Prostate gland (tissue), 2 donors: ENCODE measurements around the gene OR6K6. TPM values are rescaled to one million over a fixed set of nuclear protein-coding genes. Genes with fewer than 3 reads are reported as not detected.

Experiments
- DNase-seq: peaks from one replicate; pipeline ENCODE4 v3.0.0-alpha.2; 2019; ENCODE audit warnings: low spot score
- H3K27ac ChIP-seq, 2 donors: fragments of 200-600 bp; sonication (generic); 2 replicates each; pipeline ENCODE4 v1.5.1; 2017 to 2019
- H3K27me3 ChIP-seq: fragments of 200-600 bp; sonication (generic); replicated peaks from 2 replicates; pipeline ENCODE4 v1.5.1; 2019; ENCODE audit not compliant: insufficient read depth
- H3K36me3 ChIP-seq, 2 donors: fragments of 200-600 bp; sonication (generic); 1 replicate in 1 of 2; 2 replicates in 1 of 2; pipeline versions ENCODE4 v1.5.1 to v1.8.1; 2017 to 2019
- H3K4me1 ChIP-seq: fragments of 200-600 bp; sonication (generic); replicated peaks from 2 replicates; pipeline ENCODE4 v1.5.1; 2019
- H3K4me3 ChIP-seq, 2 donors: fragments of 200-600 bp; sonication (generic); 2 replicates each; pipeline ENCODE4 v1.5.1; 2017 to 2019
- H3K9me3 ChIP-seq: fragments of 200-600 bp; sonication (generic); 2 replicates; pipeline ENCODE4 v1.5.1; 2017
- POLR2A ChIP-seq: fragments of 450-650 bp; IDR thresholded peaks from one replicate; pipeline ENCODE4 v1.6.1; 2016; ENCODE audit warnings: antibody characterized with exemption, mild to moderate bottlenecking
- POLR2AphosphoS5 ChIP-seq: sonication (generic); formaldehyde crosslinking; IDR thresholded peaks from one replicate; pipeline ENCODE4 v1.6.1; 2017; ENCODE audit warnings: antibody characterized with exemption
- WGBS: methylation state at CpG from one replicate; pipeline ENCODE4 v1.1.5; 2018; 5-methylcytosine and 5-hydroxymethylcytosine counted together
- intact Hi-C: fragments of 100-400 bp; cut with DNase I; formaldehyde crosslinking; loops from one replicate; pipeline ENCODE4 v1.14.2; 2022
- total RNA-seq, 2 donors: library from RNA; depleted of rRNA; stranded (reverse); fragments of >200 nt; gene quantifications; one replicate each; pipeline ENCODE4 v1.1.0, GENCODE V29; 2016
- TF ChIP-seq, protein P1 (sequence below), 4 experiments: fragments of 200-600 bp in 2 of 4; fragments of 450-650 bp in 2 of 4; sonication (generic) in 2 of 4; IDR thresholded peaks; 1 replicate in 3 of 4; 2 replicates in 1 of 4; pipeline ENCODE4 v1.5.1; 2016 to 2019; ENCODE audit warnings: antibody characterized with exemption in 4 of 4, mild to moderate bottlenecking in 2 of 4, moderate library complexity in 2 of 4

Gene OR6K6, protein sequence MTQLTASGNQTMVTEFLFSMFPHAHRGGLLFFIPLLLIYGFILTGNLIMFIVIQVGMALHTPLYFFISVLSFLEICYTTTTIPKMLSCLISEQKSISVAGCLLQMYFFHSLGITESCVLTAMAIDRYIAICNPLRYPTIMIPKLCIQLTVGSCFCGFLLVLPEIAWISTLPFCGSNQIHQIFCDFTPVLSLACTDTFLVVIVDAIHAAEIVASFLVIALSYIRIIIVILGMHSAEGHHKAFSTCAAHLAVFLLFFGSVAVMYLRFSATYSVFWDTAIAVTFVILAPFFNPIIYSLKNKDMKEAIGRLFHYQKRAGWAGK
- not detected for total RNA-seq

DNA sequence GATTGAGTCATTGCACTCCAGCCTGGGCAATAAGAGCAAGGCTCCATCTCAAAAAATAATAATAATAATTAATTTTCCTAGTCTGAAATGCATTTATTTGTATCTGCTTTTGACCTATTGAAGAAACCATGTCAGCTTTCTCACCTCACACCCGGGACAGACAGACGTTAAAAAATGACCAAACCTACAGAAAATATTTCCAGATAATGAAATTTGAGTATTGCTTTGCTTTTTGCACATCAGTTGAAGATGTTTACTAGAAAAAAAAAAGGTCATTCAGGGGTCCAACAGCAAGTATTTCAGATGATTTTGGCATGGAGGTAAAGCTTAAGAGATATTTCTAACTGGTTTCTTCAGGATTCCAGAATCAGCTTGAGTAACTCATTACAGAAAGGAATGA is at the start of gene OR6K6:
TSS of gene OR6K6 (plus strand) at position 301 of the 400 bp plus-strand sequence. CDS start 168 bp downstream, outside the sequence.
- WGBS = 87% methylated on average over 2 of the region's 2 CpGs
- H3K27ac ChIP-seq = no peak within 1 kb of the TSS
- H3K9me3 ChIP-seq = no peaks in the 10 kb centered on the region
- TF ChIP-seq POLR2A (no peak), POLR2AphosphoS5 (no peak)
- TF ChIP-seq, protein P1, sequence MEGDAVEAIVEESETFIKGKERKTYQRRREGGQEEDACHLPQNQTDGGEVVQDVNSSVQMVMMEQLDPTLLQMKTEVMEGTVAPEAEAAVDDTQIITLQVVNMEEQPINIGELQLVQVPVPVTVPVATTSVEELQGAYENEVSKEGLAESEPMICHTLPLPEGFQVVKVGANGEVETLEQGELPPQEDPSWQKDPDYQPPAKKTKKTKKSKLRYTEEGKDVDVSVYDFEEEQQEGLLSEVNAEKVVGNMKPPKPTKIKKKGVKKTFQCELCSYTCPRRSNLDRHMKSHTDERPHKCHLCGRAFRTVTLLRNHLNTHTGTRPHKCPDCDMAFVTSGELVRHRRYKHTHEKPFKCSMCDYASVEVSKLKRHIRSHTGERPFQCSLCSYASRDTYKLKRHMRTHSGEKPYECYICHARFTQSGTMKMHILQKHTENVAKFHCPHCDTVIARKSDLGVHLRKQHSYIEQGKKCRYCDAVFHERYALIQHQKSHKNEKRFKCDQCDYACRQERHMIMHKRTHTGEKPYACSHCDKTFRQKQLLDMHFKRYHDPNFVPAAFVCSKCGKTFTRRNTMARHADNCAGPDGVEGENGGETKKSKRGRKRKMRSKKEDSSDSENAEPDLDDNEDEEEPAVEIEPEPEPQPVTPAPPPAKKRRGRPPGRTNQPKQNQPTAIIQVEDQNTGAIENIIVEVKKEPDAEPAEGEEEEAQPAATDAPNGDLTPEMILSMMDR (IDR thresholded peaks at IDR 0.05) = no peak
- no peak for DNase-seq
- intact Hi-C loops = no loop called here
- no peaks in the 10 kb centered on the region for H3K4me1 ChIP-seq
- no peaks in the 10 kb centered on the region for H3K36me3 ChIP-seq
- no peaks in the 10 kb centered on the region for H3K27me3 ChIP-seq
- H3K4me3 ChIP-seq = no peak within 1 kb of the TSS

DNA sequence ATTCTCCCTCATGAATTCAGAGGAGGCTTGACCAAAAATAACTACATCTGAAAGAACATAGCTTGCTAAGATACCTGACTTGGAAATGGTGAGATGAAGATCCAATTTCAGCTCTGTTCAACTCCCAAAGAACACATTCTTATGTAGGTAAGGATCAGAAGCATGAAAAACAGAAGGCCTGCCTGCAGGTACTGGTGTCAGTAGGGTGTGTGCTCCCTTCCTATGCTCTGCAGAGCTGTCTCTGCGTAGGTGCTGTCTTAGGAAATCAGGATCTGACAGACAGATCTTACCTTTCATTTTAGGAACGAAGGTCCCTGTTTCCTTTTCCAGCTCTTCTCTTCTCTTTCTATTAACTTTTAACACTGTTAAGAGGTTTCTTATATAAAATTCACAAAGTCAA is 48.4 kb upstream of the OR6K6 start:
- no peak overlapping the region for H3K27ac ChIP-seq
- intact Hi-C loops = no loop called here
- H3K4me1 ChIP-seq = no peaks in the 10 kb centered on the region
- DNase-seq = no peak
- no peaks in the 10 kb centered on the region for H3K27me3 ChIP-seq
- no peaks in the 10 kb centered on the region for H3K36me3 ChIP-seq
- 80% methylated on average over 2 of the region's 2 CpGs for WGBS
- H3K9me3 ChIP-seq = no peaks in the 10 kb centered on the region
- no peak overlapping the region for H3K4me3 ChIP-seq
- TF ChIP-seq POLR2AphosphoS5 (no peak), POLR2A (no peak)
- TF ChIP-seq, protein P1 (IDR thresholded peaks at IDR 0.05) = no peak

DNA sequence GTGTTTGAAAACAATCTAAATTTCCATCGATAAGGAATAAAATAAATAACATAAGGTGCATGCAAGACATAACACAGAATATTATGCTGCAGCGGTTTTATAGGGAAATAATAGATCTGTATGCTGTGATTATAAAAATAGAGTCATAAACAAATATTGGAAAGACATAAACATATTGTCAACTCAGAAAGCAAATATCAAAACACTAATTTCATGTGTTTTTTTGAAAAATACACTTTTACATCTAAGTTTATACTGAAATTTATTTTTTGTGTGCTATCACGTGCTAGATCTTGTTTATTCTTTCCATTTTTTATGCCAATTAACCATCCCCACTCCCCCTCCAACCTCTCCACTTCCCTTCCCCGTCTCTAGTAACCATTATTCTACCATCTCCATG is 43.4 kb upstream of the OR6K6 start:
- intact Hi-C loops = no loop called here
- DNase-seq = no peak
- WGBS = 69% methylated on average over 4 of the region's 4 CpGs
- Histone ChIP-seq H3K4me1 (no peaks in the 10 kb centered on the region), H3K9me3 (no peaks in the 10 kb centered on the region), H3K27ac (no peak overlapping the region), H3K27me3 (no peaks in the 10 kb centered on the region), H3K4me3 (no peak overlapping the region), H3K36me3 (no peaks in the 10 kb centered on the region)
- TF ChIP-seq POLR2A (no peak), POLR2AphosphoS5 (no peak)
- TF ChIP-seq, protein P1 (IDR thresholded peaks at IDR 0.05) = no peak

DNA sequence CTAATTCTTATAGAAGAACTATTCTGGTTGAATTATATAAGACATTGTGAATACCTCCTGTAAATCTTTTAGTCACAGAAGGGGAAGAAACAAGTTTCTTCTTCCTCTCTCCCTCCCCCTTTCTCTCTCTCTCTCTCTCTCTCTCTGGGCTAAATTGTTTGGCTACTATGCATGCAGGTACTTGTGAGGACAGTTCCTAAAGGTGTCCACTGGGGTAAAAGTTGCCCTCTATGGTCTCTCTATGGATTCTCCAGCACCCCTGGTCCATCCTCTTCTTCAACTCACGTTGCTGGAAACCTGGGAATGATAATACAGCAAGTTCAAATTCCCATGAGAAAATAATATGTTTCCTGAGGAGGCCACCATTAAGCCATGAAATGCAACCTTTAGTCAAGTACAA is 39.8 kb upstream of the OR6K6 start:
- H3K27ac ChIP-seq = no peak overlapping the region
- no peaks in the 10 kb centered on the region for H3K36me3 ChIP-seq
- no peak for DNase-seq
- no peaks in the 10 kb centered on the region for H3K9me3 ChIP-seq
- H3K4me3 ChIP-seq = no peak overlapping the region
- TF ChIP-seq, protein P1 (IDR thresholded peaks at IDR 0.05) = no peak
- no peak for TF ChIP-seq POLR2A
- TF ChIP-seq POLR2AphosphoS5 = no peak
- no peaks in the 10 kb centered on the region for H3K4me1 ChIP-seq
- no peaks in the 10 kb centered on the region for H3K27me3 ChIP-seq
- WGBS = 58% methylated on average over 1 of the region's 1 CpG
- intact Hi-C loops = no loop called here

DNA sequence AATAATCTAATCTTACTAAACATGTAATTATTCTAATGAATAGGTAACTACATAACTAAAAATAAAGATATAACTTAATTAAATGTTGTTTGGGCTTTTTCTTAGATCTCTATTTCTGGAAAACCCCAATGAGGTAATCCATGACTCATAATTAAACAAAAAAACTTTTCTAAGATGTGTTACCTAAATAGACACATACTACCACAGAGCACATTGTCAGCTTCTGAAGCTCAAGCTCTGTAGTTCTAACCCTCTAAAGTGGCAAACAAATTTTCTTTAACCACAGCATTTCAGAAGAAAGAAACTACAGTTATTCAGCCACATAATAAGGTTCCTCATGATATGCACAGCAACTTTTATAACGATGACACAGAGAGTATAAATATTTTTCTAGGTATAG is 38.2 kb upstream of the OR6K6 start:
- Histone ChIP-seq H3K27me3 (no peaks in the 10 kb centered on the region), H3K36me3 (no peaks in the 10 kb centered on the region), H3K9me3 (no peaks in the 10 kb centered on the region), H3K4me1 (no peaks in the 10 kb centered on the region), H3K27ac (no peak overlapping the region), H3K4me3 (no peak overlapping the region)
- 80% methylated on average over 1 of the region's 1 CpG for WGBS
- no peak for DNase-seq
- intact Hi-C loops = no loop called here
- TF ChIP-seq POLR2AphosphoS5 (no peak), POLR2A (no peak)
- TF ChIP-seq, protein P1 (IDR thresholded peaks at IDR 0.05) = no peak
